ENCODE measurements around the gene CSAD.
A peak's percentile ranks its signal among the peaks of the same experiment; 100 is the strongest.

The CSAD gene, protein sequence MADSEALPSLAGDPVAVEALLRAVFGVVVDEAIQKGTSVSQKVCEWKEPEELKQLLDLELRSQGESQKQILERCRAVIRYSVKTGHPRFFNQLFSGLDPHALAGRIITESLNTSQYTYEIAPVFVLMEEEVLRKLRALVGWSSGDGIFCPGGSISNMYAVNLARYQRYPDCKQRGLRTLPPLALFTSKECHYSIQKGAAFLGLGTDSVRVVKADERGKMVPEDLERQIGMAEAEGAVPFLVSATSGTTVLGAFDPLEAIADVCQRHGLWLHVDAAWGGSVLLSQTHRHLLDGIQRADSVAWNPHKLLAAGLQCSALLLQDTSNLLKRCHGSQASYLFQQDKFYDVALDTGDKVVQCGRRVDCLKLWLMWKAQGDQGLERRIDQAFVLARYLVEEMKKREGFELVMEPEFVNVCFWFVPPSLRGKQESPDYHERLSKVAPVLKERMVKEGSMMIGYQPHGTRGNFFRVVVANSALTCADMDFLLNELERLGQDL

DNA sequence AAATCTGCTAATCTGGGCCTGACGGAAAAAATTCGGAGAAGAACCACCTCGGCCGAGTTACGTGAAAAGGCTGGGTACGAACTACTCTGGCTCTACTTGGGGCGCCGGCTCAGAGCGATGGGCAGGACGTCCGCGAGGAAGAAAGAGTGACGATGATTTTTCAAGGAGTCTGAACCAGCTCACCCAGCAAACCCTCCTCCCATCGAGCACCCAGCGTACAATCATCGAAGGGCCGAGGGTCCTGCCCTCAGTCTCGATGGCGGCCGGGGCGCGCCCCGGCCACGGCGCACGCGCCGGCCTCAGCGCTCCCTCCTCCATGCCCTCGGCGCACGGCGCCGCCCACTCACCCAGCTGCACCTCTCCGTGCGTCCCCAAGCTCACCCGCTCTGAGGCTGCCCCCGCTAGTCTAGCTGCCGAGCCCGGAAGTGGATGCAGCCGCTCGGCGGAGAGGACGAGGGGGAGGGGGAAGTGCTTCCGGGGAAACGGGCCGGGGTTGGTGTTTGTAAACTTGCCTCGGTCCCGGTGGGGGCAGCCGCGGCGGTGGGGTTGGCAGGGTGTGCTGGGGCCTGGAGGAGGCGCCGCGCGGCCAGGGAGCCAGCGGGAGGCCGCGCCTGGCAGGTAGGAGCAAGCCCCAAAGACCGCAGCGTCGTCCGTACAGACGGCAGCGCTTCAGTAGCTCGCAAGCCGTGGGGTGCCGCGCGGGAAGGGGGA is at the start of gene CSAD, which contains the start of gene ZNF740:
CSAD (minus strand) TSS at position 706 of the 711 bp plus-strand sequence. CDS start 7,455 bp downstream, outside the sequence.
ZNF740 (plus strand) TSS at position 503 of the 711 bp plus-strand sequence. CDS start 1,262 bp downstream, outside the sequence.
- peak; percentile 98 for DNase-seq

DNA sequence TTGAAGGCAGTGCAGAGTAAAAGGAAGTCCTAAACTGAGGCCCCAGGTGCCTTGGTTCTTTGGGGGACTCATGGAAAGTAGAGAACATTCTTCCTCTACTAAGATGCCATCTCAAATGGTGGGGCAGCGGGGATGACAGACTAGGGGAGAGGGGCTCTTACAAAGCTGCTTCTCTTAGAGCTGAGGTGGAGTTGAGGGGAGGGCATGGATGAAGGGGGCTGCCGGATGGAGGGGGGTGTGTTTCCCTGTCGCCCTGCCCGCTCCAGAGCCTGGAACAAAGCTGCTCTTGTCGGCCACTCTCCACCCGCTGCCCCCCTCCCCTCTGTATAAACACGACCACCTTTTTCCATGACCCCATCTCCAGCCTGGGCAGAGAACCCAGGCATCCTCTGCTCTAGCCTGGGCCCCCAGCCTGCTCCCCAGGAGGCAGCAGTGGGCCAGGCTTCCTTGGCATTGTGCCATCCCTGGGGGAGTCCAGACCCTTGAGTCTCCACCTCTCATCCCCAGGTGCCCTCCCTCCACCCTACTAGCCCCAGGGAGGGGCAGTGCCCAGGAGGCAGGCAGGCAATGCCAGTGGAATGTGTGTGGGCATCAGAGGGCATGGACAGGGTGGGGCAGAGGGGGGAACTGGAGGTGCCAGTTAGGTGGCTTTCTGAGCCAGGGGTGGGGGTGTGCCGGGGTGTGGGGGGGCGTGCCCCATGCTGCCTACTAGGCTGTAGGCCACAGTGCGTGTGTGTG is 49.6 kb upstream of the CSAD start:
- no peak for DNase-seq

DNA sequence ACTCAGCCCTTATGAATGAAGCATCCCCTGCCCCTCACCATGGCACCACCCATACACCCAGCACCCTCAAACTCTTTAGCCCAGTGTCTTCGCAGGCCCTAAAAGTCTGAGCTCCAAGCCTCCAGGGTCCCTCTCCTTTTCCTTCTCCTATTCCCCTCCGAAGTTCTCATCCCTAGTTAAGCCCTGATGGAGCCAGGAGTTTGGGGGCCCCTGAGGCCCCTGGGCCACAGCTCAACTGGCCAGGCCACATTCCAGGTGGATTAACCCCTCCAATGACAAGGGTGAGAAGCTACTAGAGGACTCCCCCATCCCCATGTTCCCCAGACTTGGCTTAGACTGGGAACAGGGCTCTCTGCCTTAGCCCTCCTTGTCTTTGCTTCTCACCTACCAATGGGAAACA is 48.7 kb upstream of the CSAD start:
- DNase-seq = no peak

DNA sequence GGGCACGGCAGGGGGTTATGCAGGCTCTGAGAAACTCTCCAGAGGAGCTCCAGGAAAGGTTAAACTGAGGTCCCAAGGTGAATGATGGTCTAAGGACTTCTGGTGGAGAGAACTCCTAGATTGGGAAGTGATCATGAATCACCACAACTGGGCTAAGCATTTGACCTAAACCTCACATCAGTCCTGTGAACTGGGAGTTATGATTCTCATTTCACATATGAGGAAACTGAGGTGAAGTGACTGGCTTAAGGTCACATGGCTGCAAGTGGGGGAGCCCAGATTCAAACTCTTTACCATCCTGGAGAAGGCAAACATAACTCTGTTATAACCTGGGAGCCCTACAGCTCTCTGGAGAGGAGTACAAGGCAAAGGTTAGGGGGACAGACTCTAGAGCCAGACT is 47.1 kb upstream of the CSAD start:
- DNase-seq = no peak

DNA sequence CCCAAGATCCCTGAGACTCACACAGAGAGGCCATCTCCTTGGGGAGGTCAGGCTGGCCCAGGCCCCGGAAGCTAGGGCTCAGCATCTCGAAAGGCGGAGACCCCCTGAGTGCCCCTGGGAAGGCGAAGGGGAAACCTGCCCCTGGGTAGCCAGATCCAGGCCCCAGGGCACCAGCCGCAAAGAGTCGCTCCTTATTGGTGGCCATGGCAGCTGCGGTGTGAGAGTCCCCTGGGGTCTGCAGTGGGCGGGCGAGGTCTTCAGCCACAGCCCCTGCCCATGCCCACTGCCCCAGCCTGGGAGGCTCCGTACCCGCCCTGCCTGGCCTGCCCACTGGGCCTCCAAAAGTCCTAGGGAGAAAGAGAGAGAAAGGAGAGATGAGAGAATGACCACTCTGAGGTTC is 46.6 kb upstream of the CSAD start:
- no peak for DNase-seq

DNA sequence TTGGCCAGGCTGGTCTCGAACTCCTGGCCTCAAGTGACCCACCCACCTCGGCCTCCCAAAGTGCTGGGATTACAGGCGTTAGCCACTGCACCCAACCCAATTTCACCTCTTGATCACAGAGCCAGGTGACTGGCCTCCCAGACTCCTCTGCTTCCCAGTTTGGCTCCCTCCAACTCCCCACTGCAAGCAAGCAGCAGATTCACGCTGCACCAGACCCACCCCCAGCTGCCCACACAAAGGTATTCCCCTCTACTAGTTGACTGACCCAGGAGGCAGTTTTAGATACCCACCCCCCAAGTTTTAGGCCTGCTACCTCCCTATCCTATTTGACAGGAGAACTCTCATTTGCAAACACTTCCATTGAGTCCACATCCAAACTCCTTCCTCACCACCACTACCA is 46.1 kb upstream of the CSAD start:
- DNase-seq = no peak

DNA sequence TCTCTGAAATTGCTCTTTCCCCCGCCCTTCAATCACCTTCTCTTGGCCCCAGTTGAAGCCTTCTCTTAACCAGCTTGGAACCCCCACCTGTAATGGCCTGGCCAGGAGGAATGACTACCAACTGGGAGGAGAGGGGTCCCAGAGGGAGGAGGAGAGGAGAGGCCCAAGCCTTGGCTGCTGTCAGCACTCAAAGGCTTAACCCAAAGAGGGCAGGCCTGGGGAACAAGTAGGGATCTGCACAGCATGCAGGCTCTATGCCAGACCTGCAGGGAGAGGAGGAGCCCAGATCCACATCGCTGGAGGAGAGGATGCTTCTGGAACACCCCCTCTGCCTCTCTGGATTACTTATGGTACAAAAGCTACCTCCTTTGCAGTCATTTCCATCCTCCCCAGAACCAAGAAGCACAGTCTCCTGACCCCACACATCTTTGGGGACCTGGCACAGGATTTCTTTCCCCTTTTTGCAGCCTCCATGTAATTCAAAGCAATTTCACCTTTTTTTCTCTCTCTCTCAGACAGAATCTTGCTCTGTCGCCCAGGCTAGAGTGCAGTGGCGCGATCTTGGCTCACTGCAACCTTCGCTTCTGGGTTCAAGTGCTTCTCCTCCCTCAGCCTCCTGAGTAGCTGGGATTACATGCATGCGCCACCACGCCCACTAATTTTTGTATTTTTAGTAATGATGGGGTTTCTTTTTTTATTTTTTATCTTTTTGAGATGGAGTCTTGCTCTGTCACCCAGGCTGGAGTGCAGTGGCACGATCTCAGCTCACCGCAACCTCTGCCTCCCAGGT is 45.1 kb upstream of the CSAD start:
- no peak for DNase-seq

DNA sequence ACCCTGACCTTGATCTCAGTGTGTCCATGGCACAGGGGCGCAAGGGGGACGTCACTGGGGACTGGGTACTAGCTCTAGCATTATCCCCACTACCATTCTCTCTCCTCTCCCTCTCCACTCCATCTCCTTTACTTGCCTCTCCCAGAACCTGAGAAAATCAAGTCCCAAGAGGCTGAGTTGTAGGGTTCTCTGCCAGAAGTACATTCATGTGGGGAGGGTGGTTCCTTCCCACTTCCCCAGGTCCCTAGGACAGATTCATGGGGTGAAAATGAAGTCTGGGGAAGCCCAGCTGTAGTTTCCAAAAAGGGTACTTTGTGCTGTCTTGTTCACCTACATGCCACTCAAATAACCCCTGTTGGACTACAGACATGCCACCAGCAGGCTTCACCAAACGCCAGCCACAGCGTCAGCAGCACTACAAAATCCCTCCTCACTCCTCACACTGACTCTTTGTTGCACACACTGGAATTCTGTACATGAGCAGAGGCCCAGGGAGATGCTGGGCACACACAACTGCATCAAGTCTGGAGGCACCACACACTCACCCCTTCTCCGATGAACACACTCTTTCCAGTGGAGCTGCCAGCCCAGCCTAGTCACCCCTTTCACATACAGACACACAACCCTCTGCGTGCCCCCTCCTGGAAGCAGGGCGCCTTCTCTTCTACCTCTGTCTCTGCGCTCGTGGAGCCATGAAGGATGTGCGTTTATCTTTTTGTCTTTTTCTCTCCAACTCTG is 44.3 kb upstream of the CSAD start:
- DNase-seq = no peak

DNA sequence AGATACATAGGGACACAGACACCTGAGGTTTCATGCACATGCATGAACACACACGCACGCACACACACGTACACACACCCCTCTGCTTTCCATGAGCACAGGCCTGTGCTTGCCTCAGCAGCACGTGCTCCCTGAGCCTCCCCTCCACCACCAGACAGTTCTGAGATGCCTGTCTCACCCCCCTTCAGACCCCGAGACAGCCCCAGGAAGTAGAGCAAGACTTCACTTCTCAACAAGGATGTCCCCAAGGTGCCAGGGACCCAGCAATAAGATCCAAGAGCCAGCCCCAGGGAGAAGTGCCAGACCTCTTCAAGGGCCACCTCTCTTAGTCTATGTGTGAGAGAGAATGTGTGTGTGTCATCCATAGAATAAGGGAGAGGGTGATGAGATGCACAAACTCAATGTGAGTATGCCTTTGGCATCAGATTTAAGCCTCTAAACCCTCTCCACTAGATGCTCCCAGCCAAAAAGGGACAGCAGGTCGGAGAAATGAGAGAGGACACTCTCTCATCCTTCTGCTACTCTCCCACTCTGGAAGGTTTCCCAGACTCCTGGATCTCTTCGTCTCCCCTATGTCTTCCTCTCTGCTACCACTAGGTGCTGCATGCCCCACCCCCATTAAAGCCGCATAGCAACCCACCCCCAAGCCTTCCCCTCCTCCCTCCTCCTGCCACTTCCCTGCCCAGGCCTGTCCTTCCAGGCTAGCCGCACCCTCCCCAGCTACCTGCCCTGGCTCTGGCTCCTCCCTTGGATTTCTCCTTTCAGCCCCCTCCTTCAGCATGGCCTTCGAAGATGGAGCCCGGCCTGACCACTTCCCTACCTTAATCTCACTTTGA is 43.6 kb upstream of the CSAD start:
- peak; percentile 40 for DNase-seq

DNA sequence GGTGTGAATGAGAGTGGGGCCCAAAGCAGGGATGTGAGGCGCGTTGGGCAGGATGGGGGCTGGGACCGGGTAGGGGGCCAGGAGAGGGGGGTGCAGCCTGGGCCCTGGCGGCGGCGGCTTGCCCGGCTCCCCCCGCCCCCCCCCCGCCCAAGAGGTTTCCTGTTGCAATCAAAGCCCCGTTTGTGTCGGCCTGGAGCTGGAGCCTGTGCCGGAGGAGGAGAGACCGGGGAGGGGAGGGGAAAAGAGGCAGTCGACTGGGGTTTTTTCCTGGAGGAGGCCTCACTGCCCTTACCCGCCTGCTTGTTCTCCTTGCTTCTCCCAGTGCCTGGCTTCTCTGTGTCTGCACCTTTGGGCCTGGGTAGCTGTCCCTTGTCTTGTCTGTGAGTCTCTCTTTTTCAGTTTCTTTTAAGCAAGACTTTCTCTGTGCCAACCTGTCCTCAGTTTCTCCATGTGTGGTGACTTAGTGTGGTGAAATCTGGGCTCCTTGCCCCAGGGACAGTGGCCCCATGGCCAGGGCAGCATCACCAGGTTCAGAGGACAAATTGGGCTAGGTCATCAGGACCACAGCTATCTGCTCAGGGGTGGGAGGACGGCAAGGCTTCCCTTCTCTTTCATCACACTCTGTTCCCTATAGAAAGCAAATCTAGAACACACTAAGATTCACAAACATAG is 42.8 kb upstream of the CSAD start:
- DNase-seq = peak; percentile 69

DNA sequence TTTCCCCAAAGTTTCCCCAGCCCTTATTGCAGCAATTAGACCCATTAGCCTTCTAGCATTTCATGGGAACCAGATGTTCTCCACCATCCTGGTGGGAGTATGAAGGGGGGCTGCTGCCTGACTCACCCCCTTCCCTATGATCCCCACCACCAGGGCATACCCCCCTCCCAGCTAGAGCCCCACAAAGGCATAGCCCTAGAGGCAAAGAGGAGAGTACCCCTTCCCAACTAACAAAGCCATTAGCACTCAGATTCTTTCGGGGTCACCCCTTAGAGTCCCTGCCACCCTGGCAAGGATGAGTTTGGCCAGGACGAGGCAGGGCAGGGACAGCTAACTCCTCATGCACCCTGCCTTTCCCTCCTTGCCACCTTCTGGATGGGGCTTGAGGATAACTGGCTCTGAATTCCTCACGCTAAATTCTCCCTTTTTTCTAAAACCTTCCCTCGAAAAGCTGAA is 42.1 kb upstream of the CSAD start:
- peak; percentile 1 for DNase-seq

DNA sequence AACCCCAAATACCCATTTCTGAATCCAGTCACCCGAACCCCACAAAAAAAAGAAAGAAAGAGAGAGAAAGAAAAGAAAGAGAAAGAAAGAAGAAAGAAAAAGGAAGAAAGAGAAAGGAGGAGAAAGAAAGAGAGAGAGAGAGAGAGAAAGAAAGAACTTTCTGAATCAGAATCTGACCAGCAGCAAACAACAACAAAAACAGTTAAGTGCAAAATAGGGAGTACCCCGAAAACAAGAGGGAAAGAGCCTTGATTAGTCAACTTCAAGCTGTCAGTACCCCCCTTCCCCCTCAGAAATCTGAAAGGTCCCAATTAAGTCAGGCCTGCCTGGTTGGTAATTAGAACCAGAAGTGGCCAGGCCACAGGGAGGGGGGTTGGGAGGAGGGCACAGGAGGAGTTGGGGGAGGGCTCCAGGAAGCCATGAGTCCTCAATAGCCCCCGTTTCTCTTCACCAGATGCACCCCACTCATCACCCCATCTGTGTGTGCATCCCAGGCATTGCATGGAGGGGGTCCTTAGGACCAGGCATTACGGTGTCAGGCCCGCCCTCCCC is 41.5 kb upstream of the CSAD start:
- DNase-seq = no peak

DNA sequence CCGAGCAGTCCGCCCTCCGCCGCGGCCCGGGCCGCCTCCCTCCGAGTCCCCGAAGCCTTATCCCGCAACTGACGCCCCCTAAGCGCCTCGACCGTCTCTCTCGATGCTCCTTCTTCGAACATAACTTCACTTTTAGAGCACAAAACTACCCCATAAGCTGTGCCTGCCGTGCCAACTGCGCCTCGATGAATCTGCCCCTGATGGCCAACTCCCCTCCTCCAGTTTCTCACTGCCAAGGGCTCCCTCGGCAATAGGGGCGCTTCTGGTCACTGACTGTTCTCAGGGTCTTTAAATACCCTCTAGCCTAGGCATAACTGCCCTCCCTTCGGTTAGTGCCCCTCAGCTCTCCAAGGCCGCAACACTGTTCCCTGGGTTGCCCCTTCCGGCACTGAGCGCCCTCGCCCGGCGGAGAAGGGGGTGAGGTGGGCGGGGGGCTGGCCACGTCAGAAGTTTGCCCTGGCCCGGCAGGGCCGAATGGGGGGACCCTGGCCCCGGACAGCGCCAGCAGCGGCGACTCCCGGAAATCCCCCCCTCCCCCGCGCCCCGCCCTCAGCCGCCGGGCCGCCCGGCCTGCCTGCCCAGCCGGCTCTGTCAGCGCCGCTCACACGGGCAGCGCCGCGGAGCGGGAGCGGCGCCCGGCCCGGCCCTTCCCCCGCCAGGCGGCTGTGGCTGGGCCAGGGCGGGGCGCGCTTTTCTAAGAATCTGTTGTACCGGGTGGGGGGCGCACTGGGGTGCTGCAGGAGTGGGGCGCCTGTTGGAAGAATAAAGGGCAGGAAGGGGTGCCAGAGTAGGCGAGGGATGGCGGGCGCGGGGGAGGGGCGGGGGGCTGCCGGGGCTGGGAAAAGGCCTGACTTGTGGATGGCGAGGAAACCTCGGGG is 40.7 kb upstream of the CSAD start:
- DNase-seq = peak; percentile 55

DNA sequence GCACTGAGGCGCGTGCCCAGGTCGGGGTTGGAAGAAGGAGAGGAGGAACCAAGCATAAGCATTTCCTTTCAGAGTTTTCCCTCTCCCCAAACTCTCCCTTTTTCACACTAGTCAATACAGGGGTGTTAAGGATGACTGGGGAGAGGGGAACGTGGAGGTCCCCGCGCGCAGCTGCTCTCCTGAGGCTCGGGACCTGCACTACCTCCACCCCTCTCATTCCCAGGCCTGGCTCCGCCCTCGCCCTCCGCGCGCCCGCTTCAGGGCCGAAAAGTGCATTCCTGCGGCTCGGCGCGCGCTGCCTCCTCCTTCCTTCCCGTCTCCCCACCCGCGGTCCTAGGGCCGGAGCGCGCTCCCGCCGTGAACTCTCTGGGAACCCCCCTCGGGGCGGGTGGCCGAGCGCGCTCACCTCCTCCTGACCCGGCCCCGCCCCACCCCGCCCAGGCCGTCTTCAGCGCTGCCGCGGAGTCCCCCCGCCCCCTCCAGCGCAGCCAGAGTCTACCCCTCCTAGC is 40.0 kb upstream of the CSAD start:
- DNase-seq = peak; percentile 86

DNA sequence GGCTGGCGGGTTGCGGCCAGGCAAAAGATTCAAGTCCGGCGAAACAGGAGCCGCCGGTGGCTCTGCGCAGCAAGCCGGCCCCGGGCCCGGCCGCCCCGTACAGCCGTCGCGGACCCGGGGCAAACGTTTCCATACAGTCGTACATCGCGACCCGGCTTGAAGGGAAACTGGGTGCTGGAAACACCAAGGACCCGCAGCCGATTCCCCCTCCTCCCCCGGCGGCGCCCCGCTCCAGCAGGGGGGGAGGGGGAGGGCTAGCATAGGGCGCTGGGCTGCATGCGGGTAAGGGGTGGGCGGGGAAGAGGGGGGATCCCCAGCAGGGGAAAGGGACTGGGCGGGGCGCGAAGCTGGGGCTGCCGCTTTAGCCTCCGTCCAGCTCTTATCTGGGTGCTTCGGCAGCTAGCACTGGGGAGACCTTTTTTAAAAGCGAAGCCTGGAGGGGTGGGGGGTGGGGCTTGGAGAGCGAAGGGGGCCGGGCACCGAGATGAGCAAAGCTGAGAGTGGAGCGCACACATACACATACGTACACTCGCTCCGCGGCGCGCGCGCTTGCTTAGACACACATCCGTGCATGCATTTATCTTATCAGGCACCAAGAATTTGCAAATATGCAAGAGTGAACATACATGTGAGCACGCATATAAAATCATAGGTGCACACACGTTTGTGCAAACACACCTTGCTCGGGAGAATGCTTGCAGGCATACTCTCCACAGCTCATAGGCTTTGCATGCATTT is 39.4 kb upstream of the CSAD start:
- DNase-seq = peak; percentile 90

DNA sequence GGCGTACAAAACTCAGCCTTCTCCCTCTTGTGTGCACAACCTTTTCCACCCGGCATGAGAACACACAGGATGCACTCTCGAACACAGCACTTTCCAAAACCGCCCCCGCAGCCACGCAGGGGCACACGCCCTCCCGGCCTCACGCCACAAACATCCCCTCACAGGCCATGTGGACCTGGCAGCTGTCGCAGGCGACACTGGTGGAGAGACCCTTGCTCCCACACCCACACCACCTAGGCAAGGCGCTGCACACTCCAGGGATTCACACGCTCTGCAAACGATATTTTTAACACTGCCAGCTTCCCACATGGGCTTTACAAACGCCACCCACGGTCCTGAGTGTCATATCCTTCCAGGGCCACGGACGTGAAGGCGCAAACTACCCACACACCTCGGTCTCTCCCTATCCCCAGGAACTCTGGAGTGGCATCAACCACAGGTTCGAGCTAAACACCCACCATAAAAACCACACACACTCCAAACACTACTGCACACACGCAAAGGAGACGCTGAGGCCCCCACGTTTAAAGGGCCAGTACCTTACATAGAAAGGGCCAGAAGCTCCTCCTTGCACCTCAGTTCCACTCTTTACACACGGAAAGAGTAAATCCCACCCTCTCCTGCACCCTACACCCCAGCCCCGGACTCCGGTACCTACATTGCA is 38.7 kb upstream of the CSAD start:
- DNase-seq = peak; percentile 66
